GM12878 (cell line): Measurements from ENCODE around the gene USPL1. TPM values are rescaled to one million over a fixed set of nuclear protein-coding genes. Genes with fewer than 3 reads are reported as not detected.

Experiments
- ATAC-seq: fragments of 200-7000 bp; cut with Tn5 transposase; 3 replicates; pipeline ENCODE4 v1.9.1; 2020; ENCODE audit warnings: mild to moderate bottlenecking, moderate library complexity
- BruUV-seq: library from RNA; stranded (reverse); fragments of 400-500 nt; replicated peaks from 2 replicates; lab custom pipeline; 2021; lab: Mats Ljungman, UMichigan
- CTCF ChIA-PET: fragments of 300-600 bp; sonication (Branson Sonifier 250); formaldehyde crosslinking; extraction: SDS; loops from one replicate; lab custom pipeline; 2021; ENCODE audit warnings: inconsistent platforms; lab: Yijun Ruan, JAX
- POLR2A ChIA-PET: fragments of 350-600 bp; formaldehyde crosslinking; extraction: SDS; loops from one replicate; lab custom pipeline; 2021; ENCODE audit warnings: inconsistent platforms; lab: Charles Lee
- RAD21 ChIA-PET: fragments of 300-600 bp; sonication (Branson Sonifier 250); formaldehyde crosslinking; loops from one replicate; lab custom pipeline; 2023; ENCODE audit warnings: antibody characterized with exemption; ENCODE audit not compliant: unreplicated experiment; lab: Charles Lee
- SMC1A ChIA-PET: fragments of 300-600 bp; sonication (Branson Sonifier 250); formaldehyde crosslinking; loops from one replicate; lab custom pipeline; 2023; ENCODE audit not compliant: unreplicated experiment, uncharacterized antibody; lab: Charles Lee
- DNase-seq: peaks from one replicate; pipeline ENCODE4 v3.0.0-alpha.2; 2011; ENCODE audit warnings: low read depth, low spot score
- FAIRE-seq: peaks from 3 replicates; lab custom pipeline; 2011; peaks lifted over from hg19 to GRCh38; lab: Jason Lieb, UNC
- H2AFZ ChIP-seq: 2 replicates; pipeline ENCODE4 v1.6.0; 2011; ENCODE audit warnings: low read depth, low read length, control low read depth; ENCODE audit not compliant: control insufficient read depth
- H3K27ac ChIP-seq: 2 replicates; pipeline ENCODE4 v1.5.1; 2011; ENCODE audit warnings: control low read depth; ENCODE audit not compliant: control insufficient read depth, insufficient read depth
- H3K27me3 ChIP-seq, 2 experiments: replicated peaks in 1 of 2; 2 replicates each; pipeline versions ENCODE4 v1.6.0 to v1.6.1; 2011; ENCODE audit warnings: low read length in 1 of 2; ENCODE audit not compliant: control insufficient read depth in 2 of 2, insufficient read depth in 2 of 2
- H3K36me3 ChIP-seq, 2 experiments: 2 replicates each; pipeline ENCODE4 v1.5.1; 2011; ENCODE audit warnings: low read length in 1 of 2; ENCODE audit not compliant: control insufficient read depth in 2 of 2, insufficient read depth in 2 of 2
- H3K4me1 ChIP-seq: 2 replicates; pipeline ENCODE4 v1.6.1; 2011; ENCODE audit warnings: mild to moderate bottlenecking, low read length, moderate library complexity, mixed read lengths; ENCODE audit not compliant: control insufficient read depth, insufficient read depth
- H3K4me2 ChIP-seq: 2 replicates; pipeline ENCODE4 v1.6.0; 2011; ENCODE audit warnings: control low read depth; ENCODE audit not compliant: control insufficient read depth, insufficient read depth
- H3K4me3 ChIP-seq: fragments of 200-600 bp; sonication (generic); 2 replicates; pipeline ENCODE4 v1.5.1; 2016
- H3K79me2 ChIP-seq: 2 replicates; pipeline ENCODE4 v1.6.0; 2011; ENCODE audit warnings: low read length; ENCODE audit not compliant: control insufficient read depth, insufficient read depth
- H3K9ac ChIP-seq: 2 replicates; pipeline ENCODE4 v1.8.0; 2011; ENCODE audit warnings: low read length, control low read depth, mixed read lengths; ENCODE audit not compliant: control insufficient read depth, insufficient read depth
- H3K9me3 ChIP-seq: replicated peaks from 3 replicates; pipeline ENCODE4 v1.5.1; 2011; ENCODE audit warnings: mild to moderate bottlenecking, low read length; ENCODE audit not compliant: control insufficient read depth, insufficient read depth
- H4K20me1 ChIP-seq: 2 replicates; pipeline ENCODE4 v1.6.0; 2011; ENCODE audit not compliant: control insufficient read depth, insufficient read depth
- CTCF ChIP-seq, 3 experiments: IDR thresholded peaks in 2 of 3; conservative IDR thresholded peaks in 1 of 3; 2 replicates each; pipeline ENCODE4 v1.5.1; 2011; ENCODE audit warnings: low read depth in 3 of 3, low read length in 3 of 3, mild to moderate bottlenecking in 3 of 3, control low read depth in 2 of 3, moderate library complexity in 2 of 3, inconsistent platforms in 1 of 3, mixed read lengths in 1 of 3; ENCODE audit not compliant: control insufficient read depth in 2 of 3, insufficient read depth in 1 of 3; ENCODE audit errors: extremely low read depth in 1 of 3
- TCF7 ChIP-seq: IDR thresholded peaks from 2 replicates; pipeline ENCODE4 v1.6.1; 2014; ENCODE audit warnings: antibody characterized with exemption, borderline replicate concordance
- ZZZ3 ChIP-seq: IDR thresholded peaks from 2 replicates; pipeline ENCODE4 v1.6.1; 2011; ENCODE audit warnings: low read depth; ENCODE audit not compliant: control insufficient read depth, insufficient read length
- WGBS: methylation state at CpG from one replicate; pipeline ENCODE4 v1.1.6; 2016; ENCODE audit warnings: low lambda C conversion rate; ENCODE audit not compliant: insufficient replicate concordance, insufficient coverage; ENCODE audit errors: missing lambda C conversion rate; 5-methylcytosine and 5-hydroxymethylcytosine counted together
- in situ Hi-C: fragments of 300-500 bp; cut with MboI; formaldehyde crosslinking; loops from 9 replicates; pipeline ENCODE4 v1.14.3; 2018; ENCODE audit warnings: mixed read lengths
- intact Hi-C: fragments of 100-400 bp; cut with micrococcal nuclease; formaldehyde crosslinking; loops from one replicate; pipeline ENCODE4 v1.14.2; 2022; ENCODE audit not compliant: unreplicated experiment
- polyA plus RNA-seq, 11 experiments: library from polyadenylated mRNA; depleted of rRNA in 4 of 11; unstranded in 6 of 11; stranded (reverse) in 5 of 11; fragments of >200 nt; fragmentation: Nextera tagmentation in 4 of 11; fragmentation: Illumina TruSeq in 1 of 11; extraction: Ambion mirVana in 4 of 11; extraction: Trizol in 1 of 11; gene quantifications; 1 replicate in 1 of 11; 2 replicates in 10 of 11; pipeline versions ENCODE4 v1.2.1 to v1.2.3, GENCODE V29; 2011 to 2016; ENCODE audit warnings: inconsistent platforms in 2 of 11, missing spikeins in 2 of 11, low read depth in 1 of 11
- total RNA-seq, 4 experiments: library from RNA; depleted of rRNA in 3 of 4; stranded (reverse); fragments of >200 nt in 3 of 4; fragmentation: Illumina TruSeq in 1 of 4; extraction: Trizol in 1 of 4; gene quantifications; 2 replicates each; pipeline versions ENCODE4 v1.2.1 to v1.2.3, GENCODE V29; 2013 to 2021

The USPL1 gene
- total and polyA plus RNA-seq, 10 of the 15 experiments (the other 5 are each of a cell fraction or from before 2014, with no cell fraction given), result 7.9 to 23.2 (median 15.8) TPM

- POLR2A ChIA-PET, result interaction anchor here (0.7 kb wide), 1 partner anchor 20 kb away, joined by 3 read pairs; no protein-coding TSS in a partner anchor
- Histone ChIP-seq H3K4me1 (no peaks in the 10 kb centered on the region; the same call in 1 of the 2 replicates), H2AFZ (no peak overlapping the region), H4K20me1 (no peaks in the 10 kb centered on the region; the same call in 1 of the 2 replicates), H3K9me3 (peaks cover 6% of the 10 kb centered on the region; the same call in 2 of the 3 replicates), H3K79me2 (peaks cover 44% of the 10 kb centered on the region), H3K4me3 (no peak overlapping the region), H3K4me2 (no peak overlapping the region), H3K9ac (no peak overlapping the region)
- in situ Hi-C loops, result no loop called here
- SMC1A ChIA-PET, result interaction anchor here (1.0 to 2.2 kb wide), 5 partner anchors 8 to 23 kb away, joined by 4 to 9 read pairs (median 6); no protein-coding TSS in a partner anchor
- 98% methylated on average over 3 of the region's 3 CpGs for WGBS
- ATAC-seq, result no peak
- no peak for TF ChIP-seq TCF7
- no peak for TF ChIP-seq CTCF (IDR thresholded peaks at IDR 0.05 in 2 of 3, conservative IDR thresholded peaks at IDR 0.05 in 1 of 3; ENCODE audit: control insufficient read depth in 2 of 3, extremely low read depth in 1 of 3, insufficient read depth in 1 of 3, low read depth in 3 of 3, low read length in 3 of 3)
- TF ChIP-seq ZZZ3, result no peak
- TF ChIP-seq, all 136 proteins: peak for 0
- Histone ChIP-seq H3K27me3 (no peaks in the 10 kb centered on the region), H3K36me3 (peaks cover 3 to 34% of the 10 kb centered on the region in 2 experiments), H3K27ac (no peak overlapping the region)
- no TSS peak for BruUV-seq
- DNase-seq (no peak), FAIRE-seq (no peak)
- CTCF ChIA-PET, result interaction anchor here (0.7 to 1.9 kb wide), 3 partner anchors 10 to 169 kb away, joined by 3 to 5 read pairs (median 3); no protein-coding TSS in a partner anchor
- intact Hi-C loops, result no loop called here
- RAD21 ChIA-PET, result interaction anchor here (1.0 to 1.5 kb wide), 4 partner anchors 8 to 503 kb away, joined by 3 to 4 read pairs (median 4); no protein-coding TSS in a partner anchor
Measured at GRCh38 chr13:30634838-30635237, 17.1 kb downstream of the USPL1 start.
